ENCODE measurements around the gene NTM. TPM values are rescaled to one million over a fixed set of nuclear protein-coding genes. Genes with fewer than 3 reads are reported as not detected.

The NTM gene
- total RNA-seq, 1 experiment from 2014 or later, result 9.9 TPM

DNA sequence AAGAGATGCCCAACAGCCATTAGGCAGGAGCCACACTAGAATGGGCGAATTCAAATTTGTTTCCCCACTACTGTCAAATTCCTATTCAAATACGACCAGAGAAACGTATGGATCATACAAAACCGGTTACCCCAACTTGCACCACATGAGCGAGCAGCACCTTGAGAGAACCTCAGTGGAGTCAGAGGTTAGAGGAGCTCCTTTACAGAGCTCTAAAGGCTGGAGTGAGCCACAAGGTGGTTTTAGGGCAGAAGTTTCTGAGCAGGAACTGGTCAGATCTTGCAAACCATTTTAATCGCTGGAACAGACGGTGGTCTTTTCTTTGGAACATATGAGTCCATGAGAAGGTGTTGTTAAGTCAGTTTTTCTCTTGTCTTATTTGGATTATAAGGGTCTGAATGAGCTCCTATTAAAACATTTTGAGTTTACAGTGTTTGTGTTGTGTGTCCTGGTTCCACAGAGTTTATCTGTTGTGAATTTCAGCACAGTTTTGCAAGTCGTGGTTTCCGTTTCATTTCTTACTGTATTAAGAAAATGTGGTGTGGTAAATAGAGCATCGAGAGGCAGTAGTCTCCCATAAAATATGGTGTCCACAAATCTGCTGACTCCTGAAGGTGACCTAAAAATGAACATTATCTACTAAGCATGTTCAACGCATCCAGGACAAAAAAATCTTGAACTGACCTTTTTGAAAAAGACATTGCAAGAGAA, 471.7 kb downstream of the NTM start:
- Histone ChIP-seq H2AFZ (ENCODE audit: low read length) (no peak overlapping the region), H3K56ac (ENCODE audit: insufficient read length, low read depth, low read length) (no peak overlapping the region), H3K79me2 (ENCODE audit: insufficient read depth, low read length) (no peaks in the 10 kb centered on the region), H3K4me2 (ENCODE audit: insufficient read depth, insufficient read length, low read length) (no peak overlapping the region), H3T11ph (ENCODE audit: low read length) (no peak overlapping the region), H2AK5ac (ENCODE audit: insufficient read length, low read length) (no peak overlapping the region), H4K8ac (replicated peaks; ENCODE audit: insufficient read length, low read depth, low read length) (no peak overlapping the region), H3K27ac (ENCODE audit: insufficient read length, low read depth, low read length) (no peak overlapping the region), H4K91ac (ENCODE audit: insufficient read length, low read depth, low read length) (no peak overlapping the region), H3K27me3 (ENCODE audit: insufficient read depth, low read length) (no peaks in the 10 kb centered on the region), H3K79me1 (ENCODE audit: insufficient read depth, low read depth, low read length, poor library complexity, severe bottlenecking) (no peaks in the 10 kb centered on the region), H3K14ac (ENCODE audit: insufficient read depth, low read length) (no peak overlapping the region), H3K4ac (ENCODE audit: low read depth, low read length) (no peak overlapping the region), H2BK15ac (ENCODE audit: low read depth, low read length) (no peak overlapping the region), H3K9ac (ENCODE audit: extremely low read depth, insufficient read length, low read length) (no peak overlapping the region), H3K4me1 (ENCODE audit: insufficient read depth, low read length) (peaks cover 5% of the 10 kb centered on the region; the same call in 1 of the 2 replicates), H3K9me3 (ENCODE audit: control insufficient read depth, low read depth, low read length) (no peaks in the 10 kb centered on the region), H2BK12ac (ENCODE audit: insufficient read length, low read depth, low read length) (no peak overlapping the region), H2BK120ac (ENCODE audit: low read depth, low read length, poor library complexity, severe bottlenecking) (no peak overlapping the region), H4K5ac (ENCODE audit: insufficient read length, low read depth, low read length) (no peak overlapping the region), H3K18ac (ENCODE audit: insufficient read length, low read depth, low read length) (no peak overlapping the region), H2BK5ac (ENCODE audit: insufficient read length, low read length) (no peak overlapping the region), H3K23me2 (ENCODE audit: insufficient read length, low read depth, low read length, poor library complexity, severe bottlenecking) (no peaks in the 10 kb centered on the region), H4K20me1 (ENCODE audit: control insufficient read depth, insufficient read depth, insufficient read length) (no peaks in the 10 kb centered on the region), H2BK20ac (ENCODE audit: low read depth, low read length, poor library complexity, severe bottlenecking) (no peak overlapping the region), H3K23ac (ENCODE audit: insufficient read length, low read depth, low read length) (no peak overlapping the region)
- no peak for DNase-seq
- no peaks in the 10 kb centered on the region for H3K36me3 Mint-ChIP-seq (ENCODE audit: insufficient read depth in 1 of 3, low read depth in 3 of 3)
- WGBS (ENCODE audit: extremely low coverage, insufficient read length, low lambda C conversion rate), result no CpG with 5 or more reads among the region's 11 CpGs
- no peaks in the 10 kb centered on the region for H3K9me3 Mint-ChIP-seq
- no peak overlapping the region for H3K4me3 Mint-ChIP-seq
- peaks cover 1% of the 10 kb centered on the region; the same call in 1 of the 2 replicates for H3K27me3 Mint-ChIP-seq (ENCODE audit: low read depth)
- TF ChIP-seq, protein P1, sequence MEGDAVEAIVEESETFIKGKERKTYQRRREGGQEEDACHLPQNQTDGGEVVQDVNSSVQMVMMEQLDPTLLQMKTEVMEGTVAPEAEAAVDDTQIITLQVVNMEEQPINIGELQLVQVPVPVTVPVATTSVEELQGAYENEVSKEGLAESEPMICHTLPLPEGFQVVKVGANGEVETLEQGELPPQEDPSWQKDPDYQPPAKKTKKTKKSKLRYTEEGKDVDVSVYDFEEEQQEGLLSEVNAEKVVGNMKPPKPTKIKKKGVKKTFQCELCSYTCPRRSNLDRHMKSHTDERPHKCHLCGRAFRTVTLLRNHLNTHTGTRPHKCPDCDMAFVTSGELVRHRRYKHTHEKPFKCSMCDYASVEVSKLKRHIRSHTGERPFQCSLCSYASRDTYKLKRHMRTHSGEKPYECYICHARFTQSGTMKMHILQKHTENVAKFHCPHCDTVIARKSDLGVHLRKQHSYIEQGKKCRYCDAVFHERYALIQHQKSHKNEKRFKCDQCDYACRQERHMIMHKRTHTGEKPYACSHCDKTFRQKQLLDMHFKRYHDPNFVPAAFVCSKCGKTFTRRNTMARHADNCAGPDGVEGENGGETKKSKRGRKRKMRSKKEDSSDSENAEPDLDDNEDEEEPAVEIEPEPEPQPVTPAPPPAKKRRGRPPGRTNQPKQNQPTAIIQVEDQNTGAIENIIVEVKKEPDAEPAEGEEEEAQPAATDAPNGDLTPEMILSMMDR (conservative IDR thresholded peaks at IDR 0.05), result no peak
- H3K27ac Mint-ChIP-seq, result 0 out of 7 replicates have a peak overlapping the region, but pooled peaks of 1 of the 3 experiments have one; percentile 25
- peaks cover 32 to 39% of the 10 kb centered on the region in 2 experiments for H3K4me1 Mint-ChIP-seq
